DND-41 (cell line): ENCODE data around the gene DNAJA3.

Source experiments
- ATAC-seq: fragments of 200-7000 bp; cut with Tn5 transposase; 3 replicates; pipeline ENCODE4 v1.9.1; 2021; ENCODE audit warnings: low read depth; ENCODE audit not compliant: insufficient read depth
- DNase-seq: peaks from one replicate; pipeline ENCODE4 v3.0.0-alpha.2; 2020
- H2AFZ ChIP-seq: 2 replicates; pipeline ENCODE4 v1.6.0; 2012; ENCODE audit warnings: low read depth, low read length
- H3K27ac ChIP-seq: 2 replicates; pipeline ENCODE4 v1.5.1; 2012; ENCODE audit warnings: low read length, inconsistent platforms
- H3K27me3 ChIP-seq: fragments of 200-600 bp; sonication (generic); 2 replicates; pipeline ENCODE4 v1.6.0; 2012; ENCODE audit warnings: low read length, mild to moderate bottlenecking, inconsistent platforms; ENCODE audit not compliant: insufficient read depth, poor library complexity
- H3K36me3 ChIP-seq: 2 replicates; pipeline ENCODE4 v1.5.1; 2012; ENCODE audit warnings: low read length, inconsistent platforms; ENCODE audit not compliant: insufficient read depth
- H3K4me1 ChIP-seq: 2 replicates; pipeline ENCODE4 v1.5.1; 2012; ENCODE audit warnings: mild to moderate bottlenecking, low read length; ENCODE audit not compliant: insufficient read depth
- H3K4me2 ChIP-seq: 2 replicates; pipeline ENCODE4 v1.6.0; 2012; ENCODE audit warnings: mild to moderate bottlenecking, moderate library complexity, low read length, inconsistent platforms; ENCODE audit not compliant: insufficient read depth
- H3K4me3 ChIP-seq, 2 experiments: fragments of 200-600 bp in 1 of 2; shearing (Covaris generic) in 1 of 2; 2 replicates each; pipeline ENCODE4 v1.5.1; 2012 to 2016; ENCODE audit warnings: inconsistent platforms in 2 of 2, low read length in 2 of 2, mild to moderate bottlenecking in 2 of 2, low read depth in 1 of 2, moderate library complexity in 1 of 2
- H3K79me2 ChIP-seq: 2 replicates; pipeline ENCODE4 v1.6.0; 2012; ENCODE audit warnings: low read length, inconsistent platforms; ENCODE audit not compliant: insufficient read depth
- H3K9ac ChIP-seq: 2 replicates; pipeline ENCODE4 v1.6.0; 2012; ENCODE audit warnings: low read depth, mild to moderate bottlenecking, inconsistent platforms, low read length, moderate library complexity
- H3K9me3 ChIP-seq: 2 replicates; pipeline ENCODE4 v1.5.1; 2012; ENCODE audit warnings: low read length, moderate library complexity, mild to moderate bottlenecking, inconsistent platforms; ENCODE audit not compliant: insufficient read depth, severe bottlenecking
- H4K20me1 ChIP-seq: 2 replicates; pipeline ENCODE4 v1.6.0; 2012; ENCODE audit warnings: low read length; ENCODE audit not compliant: insufficient read depth
- CTCF ChIP-seq: IDR thresholded peaks from 2 replicates; pipeline ENCODE4 v1.5.1; 2012; ENCODE audit warnings: borderline replicate concordance, low read length, moderate library complexity, mild to moderate bottlenecking; ENCODE audit not compliant: poor library complexity, severe bottlenecking; ENCODE audit errors: extremely low read depth
- EZH2 ChIP-seq: IDR thresholded peaks from 3 replicates; pipeline ENCODE4 v1.6.1; 2012; ENCODE audit warnings: borderline replicate concordance, low read depth, mild to moderate bottlenecking, moderate library complexity, low read length, inconsistent platforms; ENCODE audit not compliant: severe bottlenecking

The DNAJA3 gene

DNA sequence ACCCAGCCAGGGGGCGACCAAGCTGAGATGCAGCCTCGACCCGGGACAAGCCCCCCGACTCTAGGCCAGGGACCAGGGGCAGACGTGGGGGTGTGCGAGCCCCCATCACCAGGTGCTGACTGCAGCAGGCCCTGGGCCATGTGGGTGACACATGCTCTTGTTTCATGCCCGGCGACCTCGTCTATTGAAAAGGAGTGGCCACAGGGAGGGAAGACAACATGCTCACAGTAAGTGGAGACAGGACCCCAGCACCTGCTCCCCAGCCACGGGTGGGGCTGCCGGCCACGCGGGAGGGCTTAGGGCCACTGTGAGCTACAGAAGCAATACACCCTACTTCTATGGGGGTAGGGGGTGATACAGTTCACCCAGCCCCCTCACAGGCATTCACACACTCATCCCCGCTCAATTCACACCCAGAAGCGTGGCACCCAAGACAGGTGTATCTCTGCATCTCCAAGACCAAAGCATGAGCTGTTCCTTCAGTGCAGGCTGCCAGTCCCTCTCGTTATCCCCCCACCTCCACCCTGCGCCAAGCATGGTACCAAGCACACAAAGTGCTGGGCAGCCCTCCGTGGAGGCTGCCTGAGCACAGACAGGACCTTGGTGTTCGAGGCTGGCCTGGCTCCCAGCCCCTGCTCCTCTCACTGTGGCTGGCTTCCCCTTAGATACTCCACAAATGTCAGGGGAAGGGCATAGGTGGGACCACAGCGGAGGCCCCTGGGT, 40.4 kb upstream of the DNAJA3 start:
- no peak for DNase-seq
- Histone ChIP-seq H3K4me3 (no peak overlapping the region), H3K79me2 (no peaks in the 10 kb centered on the region), H3K4me2 (no peak overlapping the region), H3K9me3 (no peaks in the 10 kb centered on the region), H4K20me1 (peaks cover 35% of the 10 kb centered on the region), H3K4me1 (no peaks in the 10 kb centered on the region), H2AFZ (no peak overlapping the region), H3K27ac (no peak overlapping the region), H3K9ac (no peak overlapping the region), H3K27me3 (no peaks in the 10 kb centered on the region), H3K36me3 (peaks cover 72% of the 10 kb centered on the region)
- TF ChIP-seq EZH2 (no peak), CTCF (no peak)
- no peak for ATAC-seq

DNA sequence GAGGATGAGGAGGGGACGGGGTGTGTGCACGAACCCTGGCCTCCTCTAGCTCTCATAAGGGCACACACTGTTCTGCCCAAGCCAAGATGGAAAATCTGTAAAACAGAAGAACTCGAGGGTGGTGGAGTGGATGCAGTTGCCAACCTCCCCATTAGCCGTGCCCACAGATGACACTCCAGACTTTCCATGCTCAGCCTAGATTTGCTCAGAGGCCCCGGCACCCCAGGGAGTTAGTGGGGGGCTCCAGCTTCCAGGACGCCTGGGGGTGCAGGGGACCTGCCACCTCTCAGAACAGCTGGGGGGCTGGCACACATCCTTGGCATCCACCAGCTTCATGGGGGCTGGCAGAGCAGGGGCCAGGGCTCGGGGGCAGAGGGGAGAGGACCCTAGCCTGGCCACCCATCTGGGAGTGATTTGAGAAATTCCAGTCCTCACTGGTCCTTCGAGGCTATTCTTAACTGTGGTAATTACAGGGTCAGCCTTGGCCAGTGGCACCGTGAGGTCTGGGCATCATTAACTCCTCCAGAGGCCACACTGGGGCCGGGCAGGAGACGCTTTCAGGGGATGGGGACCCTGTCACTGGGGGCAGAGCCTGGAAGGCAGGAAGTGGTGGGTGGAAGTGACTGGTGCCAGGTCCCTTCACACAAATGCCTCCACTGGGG, 39.7 kb upstream of the DNAJA3 start:
- Histone ChIP-seq H3K36me3 (peaks cover 75% of the 10 kb centered on the region), H4K20me1 (peaks cover 36% of the 10 kb centered on the region), H3K4me2 (no peak overlapping the region), H3K27ac (no peak overlapping the region), H2AFZ (no peak overlapping the region), H3K79me2 (no peaks in the 10 kb centered on the region), H3K4me3 (no peak overlapping the region), H3K9ac (no peak overlapping the region), H3K27me3 (no peaks in the 10 kb centered on the region), H3K4me1 (no peaks in the 10 kb centered on the region), H3K9me3 (no peaks in the 10 kb centered on the region)
- no peak for DNase-seq
- no peak for ATAC-seq
- TF ChIP-seq CTCF = no peak
- no peak for TF ChIP-seq EZH2

GRCh38 chr16:4386451-4386805, 39.2 kb upstream of the DNAJA3 start:
- peaks cover 77% of the 10 kb centered on the region for H3K36me3 ChIP-seq
- H3K9me3 ChIP-seq = no peaks in the 10 kb centered on the region
- no peak overlapping the region for H3K27ac ChIP-seq
- no peak for TF ChIP-seq EZH2
- no peak for TF ChIP-seq CTCF
- no peaks in the 10 kb centered on the region for H3K27me3 ChIP-seq
- H4K20me1 ChIP-seq = peaks cover 33% of the 10 kb centered on the region
- H3K9ac ChIP-seq = no peak overlapping the region
- no peaks in the 10 kb centered on the region for H3K79me2 ChIP-seq
- no peak overlapping the region for H2AFZ ChIP-seq
- ATAC-seq (no peak), DNase-seq (no peak)
- H3K4me1 ChIP-seq = no peaks in the 10 kb centered on the region
- no peak overlapping the region for H3K4me3 ChIP-seq
- no peak overlapping the region for H3K4me2 ChIP-seq
